Measurements from ENCODE around the gene RRP1. TPM values are rescaled to one million over a fixed set of nuclear protein-coding genes. Genes with fewer than 3 reads are reported as not detected.

The RRP1 gene
- total and polyA plus RNA-seq, 9 of the 15 experiments (the other 6 are each of a cell fraction or from before 2014, with no cell fraction given) = 0.89 to 105 (median 51.6) TPM

GRCh38 chr21:43754948-43755781 is 34.2 kb upstream of the RRP1 start (continued):
- no peak for TF ChIP-seq ZBTB40 (IDR thresholded peaks at IDR 0.05)
- no peak for TF ChIP-seq ZBTB40 (CRISPR knock-in tag; IDR thresholded peaks at IDR 0.05)
- no peak for TF ChIP-seq ZNF311 (CRISPR knock-in tag; IDR thresholded peaks at IDR 0.05)
- TF ChIP-seq CREM (IDR thresholded peaks at IDR 0.05; ENCODE audit: low read depth) = 0 out of 2 replicates have a peak, but pooled peaks have one; percentile 25
- TF ChIP-seq SPI1 (IDR thresholded peaks at IDR 0.05; ENCODE audit: borderline replicate concordance, low read depth, low read length) = peak; percentile 54

Measured in K562 (cell line).